MG63 (cell line): ENCODE results near the gene NALCN. TPM values are rescaled to one million over a fixed set of nuclear protein-coding genes. Genes with fewer than 3 reads are reported as not detected.
A peak's percentile ranks its signal among the peaks of the same experiment; 100 is the strongest.

Experiments used
- DNase-seq: peaks from one replicate; pipeline ENCODE4 v3.0.0-alpha.2; 2020
- H3K27me3 ChIP-seq: fragments of 250-450 bp; sonication (Bioruptor Pico); 2 replicates; pipeline ENCODE4 v1.5.1; 2020; ENCODE audit warnings: mild to moderate bottlenecking, moderate library complexity
- H3K36me3 ChIP-seq: fragments of 250-450 bp; sonication (Bioruptor Pico); 2 replicates; pipeline ENCODE4 v1.5.1; 2020; ENCODE audit warnings: mild to moderate bottlenecking, moderate library complexity
- H3K4me3 ChIP-seq: fragments of 250-450 bp; sonication (Bioruptor Pico); 2 replicates; pipeline ENCODE4 v1.5.1; 2020; ENCODE audit warnings: mild to moderate bottlenecking, moderate library complexity
- H3K9me3 ChIP-seq: fragments of 250-450 bp; sonication (Bioruptor Pico); 2 replicates; pipeline ENCODE4 v1.5.1; 2020; ENCODE audit warnings: mild to moderate bottlenecking, moderate library complexity
- total RNA-seq: library from RNA; depleted of rRNA; stranded (reverse); fragments of >200 nt; shearing (Covaris generic); gene quantifications from 2 replicates; pipeline ENCODE4 v1.2.3, GENCODE V29; 2014; ENCODE audit warnings: low replicate concordance

The NALCN gene
- total RNA-seq, 1 experiment from 2014 or later = 0.49 TPM

- Histone ChIP-seq H3K9me3 (peaks cover 3% of the 10 kb centered on the region; the same call in 1 of the 2 replicates), H3K4me3 (no peak overlapping the region), H3K27me3 (no peaks in the 10 kb centered on the region), H3K36me3 (no peaks in the 10 kb centered on the region)
- DNase-seq = no peak
Observed at GRCh38 chr13:101424381-101425155, 8.3 kb upstream of the NALCN start.

GRCh38 chr13:101423872-101424271 is 7.6 kb upstream of the NALCN start:
- Histone ChIP-seq H3K4me3 (no peak overlapping the region), H3K36me3 (no peaks in the 10 kb centered on the region), H3K27me3 (no peaks in the 10 kb centered on the region), H3K9me3 (peaks cover 3% of the 10 kb centered on the region; the same call in 1 of the 2 replicates)
- DNase-seq = no peak

DNA sequence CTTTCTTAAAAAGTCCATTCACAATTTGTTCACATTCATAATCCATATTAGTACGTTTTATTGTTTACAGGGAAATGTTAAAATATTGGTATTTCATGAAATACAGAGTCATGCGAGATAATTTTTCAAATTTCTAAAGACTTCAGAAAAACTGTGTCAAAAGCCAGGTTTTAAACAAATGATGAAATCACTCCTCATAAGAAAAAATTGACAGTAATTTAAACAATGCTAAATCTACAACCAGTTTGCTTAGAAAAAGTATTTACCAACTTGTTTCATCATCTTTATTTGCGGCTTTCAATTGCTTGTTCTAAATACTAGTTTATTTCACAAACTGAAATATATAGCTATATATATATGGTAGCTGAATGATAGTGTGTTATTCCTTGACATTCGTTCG is 1.2 kb upstream of the NALCN start:
- DNase-seq = no peak
- Histone ChIP-seq H3K36me3 (no peaks in the 10 kb centered on the region), H3K4me3 (no peak overlapping the region), H3K9me3 (peaks cover 3% of the 10 kb centered on the region; the same call in 1 of the 2 replicates), H3K27me3 (no peaks in the 10 kb centered on the region)

GRCh38 chr13:101417043-101417406 is 717 bp upstream of the NALCN start:
- H3K36me3 ChIP-seq = no peaks in the 10 kb centered on the region
- peaks cover 3% of the 10 kb centered on the region; the same call in 1 of the 2 replicates for H3K9me3 ChIP-seq
- no peak for DNase-seq
- H3K4me3 ChIP-seq = peak overlapping the region; percentile 52
- H3K27me3 ChIP-seq = no peaks in the 10 kb centered on the region

DNA sequence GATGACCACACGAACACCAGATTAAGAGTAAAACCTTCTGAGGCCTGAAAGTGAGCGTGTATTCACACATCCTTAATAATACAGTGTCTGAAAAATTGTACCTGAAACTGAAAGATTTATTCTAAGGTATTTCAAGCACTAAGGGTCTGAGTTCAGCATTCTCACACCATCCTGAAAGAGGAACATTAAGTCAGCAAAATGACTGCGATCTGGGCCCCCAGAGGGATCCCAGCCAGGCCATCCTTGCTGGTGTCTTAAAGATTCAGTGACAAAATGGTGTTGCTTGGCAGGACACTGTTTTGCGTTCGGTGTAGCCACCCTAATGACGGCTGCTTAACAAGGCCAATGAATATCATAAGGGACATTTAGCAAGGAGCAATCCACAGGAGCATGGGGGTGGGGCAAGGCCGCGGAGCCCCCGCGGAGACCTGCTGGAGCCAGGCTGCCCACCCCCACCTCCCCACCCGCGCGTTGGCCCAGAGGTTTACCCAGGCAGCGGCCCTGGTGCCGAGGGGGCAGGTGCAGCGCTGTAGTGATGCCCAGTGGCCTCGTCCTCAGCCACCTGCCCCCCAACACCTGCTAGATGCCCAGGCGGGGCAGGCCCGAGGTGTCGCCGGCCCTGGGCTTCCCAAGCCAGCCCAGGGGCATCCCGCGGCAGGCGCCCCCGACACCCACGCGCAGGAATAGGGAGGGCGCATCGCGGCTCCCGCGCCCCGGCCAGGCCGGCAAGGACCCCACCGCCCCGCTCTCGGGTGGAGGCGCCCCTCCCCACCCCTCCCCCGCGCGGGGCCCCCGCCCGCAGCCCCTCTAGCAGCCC is 742 bp downstream of the NALCN start:
- H3K9me3 ChIP-seq = no peaks in the 10 kb centered on the region
- no peaks in the 10 kb centered on the region for H3K36me3 ChIP-seq
- no peaks in the 10 kb centered on the region for H3K27me3 ChIP-seq
- H3K4me3 ChIP-seq = peak overlapping the region; percentile 52; the same call in 1 of the 2 replicates
- no peak for DNase-seq

DNA sequence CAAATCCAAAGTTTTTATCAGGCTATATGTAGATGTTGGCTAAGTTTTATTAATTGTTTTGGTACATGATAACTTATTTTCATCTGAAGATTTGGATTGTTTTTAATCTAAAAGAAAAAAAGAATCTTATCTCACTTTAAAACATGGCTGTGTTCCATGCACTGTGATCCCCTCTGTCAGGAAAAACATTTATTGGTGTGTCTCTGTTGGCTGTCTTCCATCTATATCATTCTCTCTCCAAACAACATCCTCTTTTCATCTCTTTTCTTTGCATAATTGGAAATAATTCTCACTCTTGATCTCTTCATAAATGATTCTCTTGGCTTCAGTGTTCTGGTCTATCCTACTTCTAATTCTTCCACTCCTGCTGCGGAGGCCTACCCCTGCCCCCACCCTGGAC is 4.2 kb downstream of the NALCN start:
- Histone ChIP-seq H3K4me3 (no peak overlapping the region), H3K36me3 (no peaks in the 10 kb centered on the region), H3K9me3 (no peaks in the 10 kb centered on the region), H3K27me3 (no peaks in the 10 kb centered on the region)
- DNase-seq = no peak

DNA sequence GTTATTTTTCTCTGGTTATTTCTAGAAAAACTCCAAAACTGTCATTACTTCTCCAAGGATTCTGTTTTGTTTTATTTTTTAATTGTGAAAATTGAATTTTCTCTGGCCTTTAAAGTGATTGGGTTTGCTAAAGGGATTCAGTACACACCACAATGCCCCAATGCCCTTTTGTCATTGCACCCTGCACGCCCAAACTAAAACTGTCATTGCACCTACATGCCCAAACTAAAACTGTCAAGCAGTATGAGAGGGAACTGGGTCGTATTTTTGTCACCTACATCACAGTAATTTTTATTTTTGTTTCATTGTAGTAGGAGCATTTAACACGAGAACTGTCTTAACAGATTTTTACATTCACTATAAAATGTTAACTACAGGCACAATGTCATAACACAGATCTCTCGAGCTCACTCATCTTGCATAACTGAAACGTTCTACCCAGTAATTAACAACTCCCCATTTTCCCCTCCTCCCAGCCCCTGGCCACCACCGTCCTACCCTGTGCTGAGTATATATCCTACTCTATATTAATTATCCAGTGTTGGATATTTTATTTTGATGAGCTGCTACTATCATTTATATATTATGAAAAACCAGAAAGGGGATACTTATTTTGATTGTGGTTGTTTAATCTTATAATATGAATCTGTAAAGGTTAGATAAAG is 7.2 kb downstream of the NALCN start:
- no peaks in the 10 kb centered on the region for H3K9me3 ChIP-seq
- H3K27me3 ChIP-seq = no peaks in the 10 kb centered on the region
- DNase-seq = no peak
- H3K4me3 ChIP-seq = no peak overlapping the region
- no peaks in the 10 kb centered on the region for H3K36me3 ChIP-seq

GRCh38 chr13:101408154-101408553 is 8.2 kb downstream of the NALCN start:
- Histone ChIP-seq H3K4me3 (no peak overlapping the region), H3K36me3 (no peaks in the 10 kb centered on the region), H3K9me3 (no peaks in the 10 kb centered on the region), H3K27me3 (no peaks in the 10 kb centered on the region)
- no peak for DNase-seq

DNA sequence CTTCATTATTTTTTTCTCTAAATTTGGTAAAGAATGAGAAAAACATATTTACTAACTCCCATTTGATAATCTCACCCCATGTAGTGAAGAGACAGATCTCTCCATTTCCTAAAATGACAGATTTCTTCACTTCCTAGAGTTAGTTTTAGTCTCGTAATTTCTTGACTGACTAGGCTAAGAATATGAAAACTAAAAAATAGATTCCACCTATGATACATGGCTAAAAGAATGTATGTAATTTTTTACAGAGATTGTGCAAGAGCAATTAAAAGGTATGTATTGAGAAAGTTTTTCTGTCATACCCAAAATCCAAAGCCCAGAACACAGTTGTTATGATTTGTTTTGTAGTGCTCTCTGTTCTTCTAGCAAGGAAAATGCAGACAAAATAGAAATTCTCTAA is 9.5 kb downstream of the NALCN start:
- no peak for DNase-seq
- Histone ChIP-seq H3K9me3 (no peaks in the 10 kb centered on the region), H3K36me3 (no peaks in the 10 kb centered on the region), H3K27me3 (no peaks in the 10 kb centered on the region), H3K4me3 (no peak overlapping the region)

DNA sequence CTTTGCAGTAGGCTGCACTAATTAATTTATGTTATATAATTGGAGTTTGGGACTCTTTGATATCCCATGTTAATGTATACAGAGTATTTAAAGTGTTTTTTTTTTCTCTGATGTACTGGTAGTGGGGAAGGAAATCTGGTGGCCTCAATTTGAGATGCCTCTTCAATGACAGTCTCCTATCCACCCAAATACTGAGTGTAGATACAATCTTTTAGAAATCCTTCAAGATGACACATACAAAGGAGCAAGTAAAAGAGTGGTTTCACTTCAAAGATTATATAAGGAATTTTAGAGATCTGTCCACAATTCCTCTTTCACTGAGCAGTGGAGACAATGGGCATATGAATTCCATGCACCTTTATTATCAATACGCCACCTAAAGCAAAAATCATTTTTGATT is 15.1 kb downstream of the NALCN start:
- no peaks in the 10 kb centered on the region for H3K36me3 ChIP-seq
- DNase-seq = no peak
- H3K9me3 ChIP-seq = no peaks in the 10 kb centered on the region
- H3K4me3 ChIP-seq = no peak overlapping the region
- H3K27me3 ChIP-seq = no peaks in the 10 kb centered on the region

DNA sequence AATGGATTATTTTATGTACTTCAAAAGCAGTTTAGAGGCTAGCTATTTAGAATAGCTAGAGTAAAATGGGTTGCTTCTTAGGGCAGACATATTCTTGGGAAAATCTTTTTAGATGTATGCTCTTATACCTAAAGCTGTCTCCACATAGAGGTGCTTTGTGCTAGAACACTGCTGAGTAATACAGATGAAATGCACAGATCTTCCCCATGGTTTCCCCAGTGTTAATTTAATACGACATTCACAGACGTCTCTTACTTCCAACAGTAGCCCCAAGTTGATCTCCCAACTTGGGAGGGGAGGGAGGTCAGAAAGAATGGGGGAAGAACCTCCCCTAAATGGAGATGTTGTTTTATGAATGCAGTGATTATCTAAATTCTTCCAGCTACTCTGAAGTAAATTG is 16.9 kb downstream of the NALCN start:
- no peak overlapping the region for H3K4me3 ChIP-seq
- DNase-seq = no peak
- no peaks in the 10 kb centered on the region for H3K27me3 ChIP-seq
- no peaks in the 10 kb centered on the region for H3K9me3 ChIP-seq
- H3K36me3 ChIP-seq = no peaks in the 10 kb centered on the region

GRCh38 chr13:101398920-101399319 is 17.4 kb downstream of the NALCN start:
- Histone ChIP-seq H3K27me3 (no peaks in the 10 kb centered on the region), H3K9me3 (no peaks in the 10 kb centered on the region)
- no peak for DNase-seq

DNA sequence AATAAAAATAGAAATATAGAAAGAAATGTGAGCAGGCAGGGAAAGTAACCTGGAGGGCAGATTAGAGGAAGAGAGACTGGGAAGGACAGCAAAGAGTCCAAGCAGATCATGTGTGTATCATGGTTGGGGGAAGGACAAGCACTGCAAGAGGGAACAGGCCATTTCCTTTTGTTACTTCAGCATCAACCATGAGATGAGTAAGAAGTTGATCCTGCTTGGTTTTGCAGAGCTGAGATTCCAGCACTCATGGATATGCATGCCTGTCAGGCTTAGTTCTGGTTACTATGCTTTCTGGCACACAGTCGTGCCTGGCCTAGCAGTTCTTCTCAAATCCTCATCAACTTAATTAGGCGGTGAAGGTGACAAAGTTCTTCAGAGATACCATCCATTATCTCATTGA is 18.1 kb downstream of the NALCN start:
- Histone ChIP-seq H3K36me3 (no peaks in the 10 kb centered on the region), H3K27me3 (no peaks in the 10 kb centered on the region), H3K4me3 (no peak overlapping the region), H3K9me3 (no peaks in the 10 kb centered on the region)
- no peak for DNase-seq

More at GRCh38 chr13:101398920-101399319, 17.4 kb downstream of the NALCN start:
- Histone ChIP-seq H3K4me3 (no peak overlapping the region), H3K36me3 (no peaks in the 10 kb centered on the region)

DNA sequence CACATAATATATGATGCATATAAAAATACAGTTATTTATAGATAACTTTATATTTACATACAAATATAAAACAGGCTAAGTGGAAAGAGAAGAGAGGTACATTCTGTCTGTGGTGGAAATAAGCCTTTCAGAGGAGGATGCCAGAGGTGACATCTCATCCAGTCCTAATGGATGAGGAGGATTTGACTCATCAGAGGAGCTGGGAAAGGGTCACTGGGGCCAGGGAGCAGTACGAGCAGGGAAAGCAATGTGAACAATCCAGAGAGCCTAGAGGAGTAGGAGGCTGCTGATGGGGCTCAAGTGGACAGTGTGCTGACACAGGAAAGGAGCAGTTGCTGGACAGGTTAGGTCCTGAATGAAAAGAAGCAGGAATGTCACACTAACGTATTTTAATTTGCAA is 18.6 kb downstream of the NALCN start:
- Histone ChIP-seq H3K9me3 (no peaks in the 10 kb centered on the region), H3K4me3 (no peak overlapping the region), H3K27me3 (no peaks in the 10 kb centered on the region), H3K36me3 (no peaks in the 10 kb centered on the region)
- DNase-seq = peak; percentile 79

GRCh38 chr13:101394605-101395004 is 21.7 kb downstream of the NALCN start:
- no peak for DNase-seq
- Histone ChIP-seq H3K9me3 (no peaks in the 10 kb centered on the region), H3K36me3 (no peaks in the 10 kb centered on the region), H3K4me3 (no peak overlapping the region), H3K27me3 (no peaks in the 10 kb centered on the region)

DNA sequence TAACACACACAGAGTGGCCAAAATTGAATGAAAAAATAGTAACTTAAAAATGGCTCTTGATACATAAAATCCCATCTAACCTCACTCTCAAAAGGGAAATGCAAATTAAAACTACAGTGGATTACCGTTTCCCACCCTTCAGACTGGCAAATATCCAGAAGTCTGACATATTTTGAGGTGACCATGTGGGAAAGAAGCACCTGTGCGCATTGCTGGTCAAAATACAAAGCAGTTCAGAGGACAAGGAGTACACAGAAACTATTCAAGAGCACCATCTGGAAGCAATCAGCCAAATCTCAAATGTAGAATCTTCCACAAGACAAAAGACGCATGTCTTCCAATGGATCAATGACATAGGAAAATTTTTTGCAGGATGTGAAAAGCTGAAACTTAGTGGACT is 23.2 kb downstream of the NALCN start:
- no peak for DNase-seq
- Histone ChIP-seq H3K9me3 (no peaks in the 10 kb centered on the region), H3K4me3 (no peak overlapping the region), H3K36me3 (no peaks in the 10 kb centered on the region), H3K27me3 (no peaks in the 10 kb centered on the region)

GRCh38 chr13:101390461-101390860 is 25.8 kb downstream of the NALCN start:
- Histone ChIP-seq H3K27me3 (no peaks in the 10 kb centered on the region), H3K9me3 (no peaks in the 10 kb centered on the region), H3K36me3 (no peaks in the 10 kb centered on the region), H3K4me3 (peak overlapping the region; percentile 7)
- DNase-seq = no peak
